GM18505 (cell line): Measurements from ENCODE around the gene GATA1.
"Not testable (repeated sequence)": the region's sequence is repeated elsewhere in the genome, so short reads cannot be mapped to it uniquely, and the experiment has no call there.

Source experiments
- ATAC-seq: cut with Tn5 transposase; IDR thresholded peaks from one replicate; pipeline ENCODE4 v1.9.1; 2021; ENCODE audit not compliant: unreplicated experiment
- POLR2A ChIP-seq: IDR thresholded peaks from 4 replicates; pipeline ENCODE4 v1.6.1; 2011; ENCODE audit warnings: borderline replicate concordance; ENCODE audit not compliant: insufficient read depth, insufficient read length; ENCODE audit errors: extremely low read depth

GATA1 gene

DNA sequence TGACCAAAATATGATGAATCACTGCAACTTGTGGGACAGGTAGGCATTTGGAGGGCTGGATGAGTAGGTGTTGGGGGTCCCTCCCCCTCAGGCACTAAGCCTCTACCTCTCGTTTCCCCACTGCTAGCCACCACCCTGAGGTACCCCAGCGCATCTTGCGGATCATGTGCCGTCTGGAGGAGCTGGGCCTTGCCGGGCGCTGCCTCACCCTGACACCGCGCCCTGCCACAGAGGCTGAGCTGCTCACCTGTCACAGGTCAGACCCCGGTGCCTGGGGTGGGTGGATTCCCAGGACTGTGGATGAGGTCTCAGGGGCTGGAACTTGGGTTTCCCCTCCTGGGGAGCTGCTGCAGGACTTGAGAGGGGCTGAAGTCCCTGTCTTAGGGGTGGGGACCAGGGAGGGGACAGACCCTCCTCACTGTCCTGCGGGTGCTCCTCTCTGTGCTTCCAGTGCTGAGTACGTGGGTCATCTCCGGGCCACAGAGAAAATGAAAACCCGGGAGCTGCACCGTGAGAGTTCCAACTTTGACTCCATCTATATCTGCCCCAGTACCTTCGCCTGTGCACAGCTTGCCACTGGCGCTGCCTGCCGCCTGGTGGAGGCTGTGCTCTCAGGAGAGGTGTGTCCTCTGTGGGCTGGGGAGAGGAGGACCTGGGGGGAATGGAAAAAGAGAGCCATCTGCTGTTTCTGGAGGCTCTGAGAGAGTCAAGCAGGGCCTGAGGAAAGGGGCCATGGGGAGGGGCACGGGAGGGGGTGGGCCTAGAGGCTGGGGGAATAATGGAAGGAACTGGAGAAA lies 29.8 kb downstream of the GATA1 start:
- no peak for TF ChIP-seq POLR2A
- ATAC-seq = no peak

DNA sequence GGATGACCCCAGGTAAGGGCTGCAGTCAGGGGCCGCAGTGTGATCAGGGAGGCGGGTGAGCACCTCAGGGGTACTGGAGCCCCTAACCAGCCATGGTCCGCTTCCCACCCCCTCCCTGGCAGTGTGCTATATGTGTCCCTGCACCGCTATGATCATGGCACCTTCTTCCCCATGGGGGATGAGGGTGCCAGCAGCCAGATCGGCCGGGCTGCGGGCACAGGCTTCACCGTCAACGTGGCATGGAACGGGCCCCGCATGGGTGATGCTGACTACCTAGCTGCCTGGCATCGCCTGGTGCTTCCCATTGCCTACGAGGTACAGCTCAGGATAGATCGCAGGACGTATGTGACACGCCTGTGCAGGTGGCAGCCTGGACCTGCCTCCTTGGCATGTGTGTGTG lies 31.7 kb downstream of the GATA1 start:
- ATAC-seq = no peak
- TF ChIP-seq POLR2A = no peak

DNA sequence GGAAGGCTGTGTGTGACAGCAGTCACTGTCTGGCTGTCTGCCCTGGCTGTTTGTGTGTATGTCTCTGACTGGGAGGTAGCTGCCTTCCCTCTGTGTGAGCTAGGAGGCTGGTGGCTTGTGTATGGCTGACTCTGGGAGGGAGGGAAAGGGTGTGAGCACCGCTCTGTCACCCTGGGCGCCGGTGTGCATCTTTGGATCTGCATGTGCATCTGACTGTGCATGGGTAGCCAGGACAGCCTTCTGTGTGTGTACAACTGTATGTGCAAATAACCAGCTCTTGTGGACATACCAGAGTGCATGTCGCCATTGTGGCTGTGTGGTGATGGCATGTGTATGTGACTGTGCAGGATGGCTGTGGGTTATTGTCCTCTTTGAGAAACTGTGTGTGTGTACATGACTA lies 32.5 kb downstream of the GATA1 start:
- ATAC-seq = no peak
- TF ChIP-seq POLR2A = no peak

DNA sequence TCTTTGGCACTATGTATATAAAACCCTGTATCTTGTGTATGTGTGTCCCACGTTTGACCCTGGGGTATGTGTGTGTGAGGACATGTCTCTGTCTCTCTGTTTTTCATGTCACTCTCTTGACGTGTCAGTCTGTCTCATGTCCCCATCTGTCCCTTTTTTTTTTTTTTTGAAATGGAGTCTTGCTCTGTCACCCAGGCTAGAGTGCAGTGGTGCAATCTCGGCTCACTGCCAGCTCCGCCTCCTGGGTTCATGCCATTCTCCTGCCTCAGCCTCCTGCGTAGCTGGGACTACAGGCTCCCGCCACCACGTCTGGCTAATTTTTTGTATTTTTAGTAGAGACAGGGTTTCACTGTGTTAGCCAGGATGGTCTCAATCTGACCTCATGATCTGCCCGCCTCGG lies 33.0 kb downstream of the GATA1 start:
- not testable (repeated sequence) for ATAC-seq

DNA sequence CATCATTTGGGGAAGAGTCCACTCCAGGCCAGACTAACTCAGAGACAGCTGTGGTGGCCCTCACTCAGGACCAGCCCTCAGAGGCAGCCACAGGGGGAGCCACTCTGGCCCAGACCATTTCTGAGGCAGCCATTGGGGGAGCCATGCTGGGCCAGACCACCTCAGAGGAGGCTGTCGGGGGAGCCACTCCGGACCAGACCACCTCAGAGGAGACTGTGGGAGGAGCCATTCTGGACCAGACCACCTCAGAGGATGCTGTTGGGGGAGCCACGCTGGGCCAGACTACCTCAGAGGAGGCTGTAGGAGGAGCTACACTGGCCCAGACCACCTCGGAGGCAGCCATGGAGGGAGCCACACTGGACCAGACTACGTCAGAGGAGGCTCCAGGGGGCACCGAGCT lies 36.7 kb downstream of the GATA1 start:
- no peak for TF ChIP-seq POLR2A
- no peak for ATAC-seq

DNA sequence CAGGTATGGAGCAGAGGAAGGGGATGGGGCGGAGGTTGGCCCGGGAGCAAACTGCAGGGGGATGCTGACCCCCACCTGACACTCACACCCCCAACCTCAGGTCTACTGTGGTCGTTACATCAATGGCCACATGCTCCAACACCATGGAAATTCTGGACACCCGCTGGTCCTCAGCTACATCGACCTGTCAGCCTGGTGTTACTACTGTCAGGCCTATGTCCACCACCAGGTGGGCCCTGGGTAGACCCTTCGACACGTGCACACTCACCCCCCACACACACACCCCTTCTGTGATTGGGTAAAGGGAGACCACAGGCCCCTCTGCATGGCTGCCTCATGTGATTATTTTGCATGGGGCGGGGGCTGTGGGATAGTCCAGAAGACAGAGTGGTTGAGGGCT lies 37.7 kb downstream of the GATA1 start:
- no peak for TF ChIP-seq POLR2A
- ATAC-seq = no peak

DNA sequence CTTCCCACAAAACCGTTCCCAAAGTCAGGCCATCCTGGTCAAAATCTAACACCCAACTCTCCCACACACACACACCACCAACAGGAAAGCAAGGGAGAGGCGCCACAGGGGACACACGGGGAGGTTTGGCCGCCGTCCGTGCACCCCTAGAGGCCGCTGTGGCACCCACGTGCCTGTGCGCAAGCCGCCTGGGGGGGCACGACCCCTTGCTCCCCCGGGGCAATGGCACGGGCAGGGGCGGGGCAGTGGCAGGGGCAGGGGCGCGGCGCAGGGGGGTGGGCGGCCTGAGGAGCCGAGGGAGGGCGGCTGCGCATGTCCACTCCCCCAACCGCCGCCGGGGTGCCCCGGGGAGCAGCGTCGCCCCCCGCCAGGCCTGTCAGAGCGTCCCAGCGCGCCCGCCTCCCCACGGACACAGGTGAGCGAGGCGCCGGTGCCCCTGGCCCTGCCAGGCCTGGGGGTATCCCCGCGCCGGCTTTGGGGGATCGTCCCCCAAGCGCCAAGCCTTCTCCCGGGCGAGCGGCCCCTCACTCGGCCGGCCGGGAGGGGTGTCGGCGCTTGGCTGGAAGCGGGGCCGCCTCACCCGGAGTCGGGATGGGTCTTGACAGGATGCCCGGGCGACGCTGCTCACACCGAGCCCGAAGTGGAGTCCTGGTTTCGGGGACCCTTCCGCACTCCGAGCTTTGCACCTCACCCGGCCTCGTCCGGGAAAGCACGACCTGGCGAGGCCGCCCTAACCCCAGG lies 39.9 kb downstream of the GATA1 start, which contains the start of gene ERAS:
Gene ERAS, plus strand, starts transcription at position 379 of the 741 bp plus-strand sequence. CDS start 2,611 bp downstream, outside the sequence.
- no peak for TF ChIP-seq POLR2A
- no peak for ATAC-seq

DNA sequence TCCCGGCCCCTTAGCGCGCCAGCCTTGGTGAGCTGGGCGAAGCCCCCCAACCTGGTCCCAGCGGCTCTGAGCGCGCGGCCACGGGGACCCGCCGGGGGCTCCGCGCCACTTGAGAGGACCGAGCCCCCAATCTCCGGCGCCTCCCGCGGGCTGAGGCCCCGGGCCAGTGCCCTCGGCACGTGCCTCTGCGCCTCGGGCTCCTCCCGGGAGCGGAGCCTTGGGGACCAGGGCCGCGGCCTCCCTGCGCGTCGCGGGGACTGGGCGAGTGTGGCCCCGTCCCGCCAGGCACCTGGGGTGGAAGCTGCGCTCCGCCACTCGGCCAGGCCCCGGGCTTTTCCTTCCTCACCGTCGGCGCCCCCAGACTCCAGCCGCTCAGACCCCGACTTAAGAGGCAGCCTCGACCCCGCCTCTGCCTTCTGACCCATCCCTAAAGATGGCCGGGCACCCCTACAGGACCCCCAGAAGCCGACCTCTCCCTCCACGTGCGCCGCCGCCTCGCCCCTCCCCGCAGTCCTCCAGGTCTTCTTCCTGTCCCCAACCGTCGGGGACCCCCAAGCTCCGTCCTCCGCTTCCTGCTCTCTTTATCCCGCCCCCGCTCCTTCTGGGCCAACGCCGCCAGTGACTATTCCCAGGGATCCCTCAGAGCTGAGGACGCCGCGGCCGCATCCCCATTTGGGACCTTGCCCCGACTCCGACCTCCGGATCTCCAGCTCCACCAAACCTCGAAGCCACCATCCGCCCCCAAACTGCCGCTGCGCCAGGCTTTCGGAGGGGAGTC lies 40.7 kb downstream of the GATA1 start:
- ATAC-seq = no peak
- no peak for TF ChIP-seq POLR2A

DNA sequence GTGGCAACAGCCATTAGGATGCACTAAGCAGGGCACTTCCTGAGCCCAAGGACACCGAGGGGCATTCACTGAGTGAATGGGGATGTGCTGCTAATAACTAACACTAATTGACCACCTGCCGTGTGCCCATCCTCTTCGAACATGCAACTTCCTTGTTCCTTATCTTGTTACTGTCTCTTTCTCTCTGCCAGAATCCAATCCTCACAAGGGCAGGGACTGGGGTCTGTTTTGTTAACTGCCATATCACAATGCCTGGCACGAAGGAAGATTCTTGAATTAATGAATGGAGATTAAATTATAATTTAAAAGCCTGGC lies 41.2 kb downstream of the GATA1 start:
- no peak for TF ChIP-seq POLR2A
- ATAC-seq = no peak

DNA sequence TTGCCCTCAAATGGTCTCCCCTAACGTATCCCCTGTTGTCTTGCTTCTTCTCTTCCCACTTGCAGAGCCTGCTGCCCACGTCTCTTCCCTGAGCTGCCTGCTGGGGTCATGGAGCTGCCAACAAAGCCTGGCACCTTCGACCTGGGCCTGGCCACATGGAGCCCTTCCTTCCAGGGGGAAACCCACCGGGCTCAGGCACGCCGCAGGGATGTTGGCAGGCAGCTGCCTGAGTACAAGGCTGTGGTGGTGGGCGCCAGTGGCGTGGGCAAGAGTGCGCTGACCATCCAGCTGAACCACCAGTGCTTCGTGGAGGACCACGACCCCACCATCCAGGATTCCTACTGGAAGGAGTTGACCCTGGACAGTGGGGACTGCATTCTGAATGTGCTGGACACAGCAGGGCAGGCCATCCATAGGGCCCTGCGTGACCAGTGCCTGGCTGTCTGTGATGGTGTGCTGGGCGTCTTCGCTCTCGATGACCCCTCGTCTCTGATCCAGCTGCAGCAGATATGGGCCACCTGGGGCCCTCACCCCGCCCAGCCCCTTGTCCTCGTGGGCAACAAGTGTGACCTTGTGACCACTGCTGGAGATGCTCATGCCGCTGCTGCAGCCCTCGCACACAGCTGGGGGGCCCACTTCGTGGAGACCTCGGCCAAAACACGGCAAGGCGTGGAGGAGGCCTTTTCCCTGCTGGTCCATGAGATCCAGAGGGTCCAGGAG lies 42.8 kb downstream of the GATA1 start:
- no peak for TF ChIP-seq POLR2A
- ATAC-seq = no peak

DNA sequence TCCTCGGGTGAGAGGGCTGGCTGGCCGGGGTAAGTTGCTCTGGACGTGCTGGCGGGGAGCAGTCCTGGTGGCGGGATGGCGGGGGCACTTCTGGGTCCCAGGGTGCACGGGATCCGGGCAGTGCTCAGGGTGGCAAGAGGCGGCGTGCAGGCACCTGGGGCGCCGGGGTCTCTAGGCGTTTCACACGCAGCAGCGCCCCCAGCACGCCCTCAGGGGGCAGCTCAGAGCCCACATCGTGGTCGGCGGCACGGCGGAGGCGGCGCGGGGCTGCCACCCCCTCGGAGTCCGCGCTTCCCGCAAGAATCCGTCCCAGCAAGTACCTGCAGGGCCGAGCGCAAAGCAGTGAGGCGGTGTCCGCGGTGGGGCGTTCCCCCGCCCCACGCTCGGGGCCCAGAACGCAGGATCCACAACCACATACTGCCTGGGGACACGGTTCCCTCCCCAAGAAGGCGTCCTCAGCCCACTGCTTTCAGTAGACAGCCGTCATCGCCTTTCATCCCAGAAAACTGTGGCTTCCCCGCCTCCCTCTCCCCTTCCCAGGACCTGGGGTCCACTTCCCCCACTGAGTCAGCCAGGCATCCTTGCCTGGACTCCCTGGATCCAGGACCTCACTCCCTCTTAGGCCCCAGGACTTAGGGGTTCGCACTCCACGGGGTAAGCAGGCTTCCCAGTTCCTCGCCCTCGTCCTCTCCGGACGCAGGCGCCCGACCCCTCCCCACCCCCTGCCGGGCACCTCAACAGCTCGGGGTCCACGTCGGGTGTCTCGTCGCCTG lies 44.9 kb downstream of the GATA1 start:
- ATAC-seq = no peak
- no peak for TF ChIP-seq POLR2A

DNA sequence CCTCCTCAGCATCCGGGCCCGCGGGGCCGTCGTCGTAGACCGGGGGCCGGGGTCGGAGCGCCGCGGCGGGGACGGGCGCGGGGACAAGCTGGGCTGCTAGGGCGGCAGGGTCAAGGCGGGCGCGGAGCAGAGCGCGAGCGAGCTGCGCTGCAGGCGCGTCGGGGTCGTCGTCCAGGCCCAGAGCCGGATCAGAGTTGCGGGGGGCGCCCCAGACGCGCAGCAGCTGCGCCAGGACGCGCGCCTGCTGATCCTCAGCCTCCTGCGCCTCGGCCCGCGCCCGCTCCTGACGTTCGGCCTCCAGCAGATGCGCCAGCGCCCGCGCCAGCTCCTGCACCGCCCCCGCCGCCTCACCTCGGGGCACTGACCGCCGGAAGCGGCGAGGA lies 45.5 kb downstream of the GATA1 start:
- TF ChIP-seq POLR2A = no peak
- ATAC-seq = no peak
